ENCODE results near the gene TMEM115. TPM values are rescaled to one million over a fixed set of nuclear protein-coding genes. Genes with fewer than 3 reads are reported as not detected.

TMEM115 gene
- total RNA-seq, 3 donors from 2014 or later: 41.4 to 51.6 (median 41.4) TPM

GRCh38 chr3:50370594-50370993 is 11.3 kb upstream of the TMEM115 start:
- Histone ChIP-seq H3K4me3 (no peak overlapping the region), H3K36me3 (ENCODE audit: low read depth) (no peaks in the 10 kb centered on the region), H3K4me1 (ENCODE audit: low read depth) (peaks cover 7% of the 10 kb centered on the region), H3K9me3 (no peaks in the 10 kb centered on the region)
- intact Hi-C loops (cut with DNase I, micrococcal nuclease): no loop called here
- no peak for TF ChIP-seq CTCF (IDR thresholded peaks at IDR 0.05)
- DNase-seq (no peak), ATAC-seq (no peak)

- DNase-seq: no peak
- ATAC-seq: no peak
- H3K4me1 ChIP-seq (ENCODE audit: low read depth): peaks cover 10% of the 10 kb centered on the region
- no peak overlapping the region for H3K4me3 ChIP-seq
- TF ChIP-seq CTCF (IDR thresholded peaks at IDR 0.05): no peak
- peaks cover 3% of the 10 kb centered on the region for H3K36me3 ChIP-seq (ENCODE audit: low read depth)
- no peaks in the 10 kb centered on the region for H3K9me3 ChIP-seq
- intact Hi-C loops (cut with DNase I, micrococcal nuclease): loop anchor here in 1 of 2 donors (10.0 kb wide), 1 partner anchor 176 kb away; no protein-coding TSS in a partner anchor
These were observed 9.8 kb upstream of the TMEM115 start for GRCh38 chr3:50369012-50369670.

DNA sequence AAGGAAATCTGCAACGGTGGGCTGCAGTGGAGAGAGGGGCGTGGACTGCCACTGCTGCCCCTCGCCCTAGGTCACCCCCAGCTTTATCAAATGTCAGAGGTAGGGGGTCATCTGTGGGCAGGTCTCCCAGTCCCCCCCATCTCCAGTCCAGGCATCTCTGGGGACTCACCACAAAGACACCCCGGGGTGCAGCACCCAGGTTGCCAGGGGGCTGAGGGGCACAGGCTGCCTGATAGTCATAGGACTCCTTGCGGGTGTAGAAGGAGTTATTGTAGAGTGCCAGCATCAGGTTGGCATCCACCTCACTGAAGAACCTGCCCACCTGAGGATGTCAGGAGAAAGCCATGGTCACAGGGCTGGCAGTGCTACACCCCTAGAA is 6.5 kb upstream of the TMEM115 start:
- Histone ChIP-seq H3K36me3 (ENCODE audit: low read depth) (peaks cover 3% of the 10 kb centered on the region), H3K4me3 (no peak overlapping the region), H3K4me1 (ENCODE audit: low read depth) (peaks cover 8% of the 10 kb centered on the region), H3K9me3 (no peaks in the 10 kb centered on the region)
- ATAC-seq: no peak
- intact Hi-C loops (cut with DNase I, micrococcal nuclease): loop anchor here in 1 of 2 donors (10.0 kb wide), 1 partner anchor 179 kb away; no protein-coding TSS in a partner anchor
- no peak for TF ChIP-seq CTCF (IDR thresholded peaks at IDR 0.05)
- DNase-seq: no peak

DNA sequence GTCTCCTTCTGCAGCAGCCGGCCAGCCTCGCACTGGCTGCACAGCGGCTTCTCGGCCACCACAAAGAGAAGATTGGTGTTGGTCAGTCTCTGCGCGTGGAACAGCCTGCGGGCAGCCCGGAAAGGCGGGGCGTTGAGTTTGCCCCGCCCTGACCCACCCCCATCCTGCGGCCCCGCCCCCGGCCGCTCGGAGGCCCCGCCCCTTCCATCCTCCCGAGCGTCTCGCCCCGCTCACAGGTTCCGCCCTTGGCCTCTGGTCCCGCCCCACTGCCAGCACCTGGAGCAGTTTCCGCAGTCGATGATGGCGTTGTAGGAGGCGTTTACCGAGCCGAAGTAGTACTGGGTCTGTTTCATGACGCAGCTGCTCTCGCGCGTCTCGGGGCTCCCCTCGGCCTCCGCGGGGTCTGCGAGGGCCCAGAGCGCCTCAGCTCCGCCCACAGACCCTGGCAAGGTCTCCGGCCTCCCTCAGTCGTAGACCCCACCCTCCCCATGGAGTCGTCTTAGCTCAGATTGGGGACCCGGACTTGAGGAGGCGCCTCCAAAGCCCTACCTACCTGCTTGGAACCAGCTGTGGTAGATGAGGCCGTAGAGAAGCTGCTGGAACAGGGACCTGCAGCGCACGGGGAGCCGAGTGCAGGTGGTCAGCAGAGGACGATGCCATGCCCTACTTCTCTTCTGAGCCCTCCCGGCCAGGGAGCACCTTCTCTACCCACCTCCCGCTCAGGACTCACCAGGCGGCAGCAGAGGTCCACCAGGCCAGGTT is 5.9 kb upstream of the TMEM115 start:
- TF ChIP-seq CTCF (IDR thresholded peaks at IDR 0.05): no peak
- DNase-seq (peak; percentile 96 to 97 (median 96)), ATAC-seq (peak; percentile 97)
- peaks cover 3% of the 10 kb centered on the region for H3K36me3 ChIP-seq (ENCODE audit: low read depth)
- peaks cover 8% of the 10 kb centered on the region for H3K4me1 ChIP-seq (ENCODE audit: low read depth)
- intact Hi-C loops (cut with DNase I, micrococcal nuclease): loop anchor here in 1 of 2 donors (10.0 kb wide), 1 partner anchor 180 kb away; no protein-coding TSS in a partner anchor
- no peaks in the 10 kb centered on the region for H3K9me3 ChIP-seq
- H3K4me3 ChIP-seq: peak overlapping the region; percentile 20

DNA sequence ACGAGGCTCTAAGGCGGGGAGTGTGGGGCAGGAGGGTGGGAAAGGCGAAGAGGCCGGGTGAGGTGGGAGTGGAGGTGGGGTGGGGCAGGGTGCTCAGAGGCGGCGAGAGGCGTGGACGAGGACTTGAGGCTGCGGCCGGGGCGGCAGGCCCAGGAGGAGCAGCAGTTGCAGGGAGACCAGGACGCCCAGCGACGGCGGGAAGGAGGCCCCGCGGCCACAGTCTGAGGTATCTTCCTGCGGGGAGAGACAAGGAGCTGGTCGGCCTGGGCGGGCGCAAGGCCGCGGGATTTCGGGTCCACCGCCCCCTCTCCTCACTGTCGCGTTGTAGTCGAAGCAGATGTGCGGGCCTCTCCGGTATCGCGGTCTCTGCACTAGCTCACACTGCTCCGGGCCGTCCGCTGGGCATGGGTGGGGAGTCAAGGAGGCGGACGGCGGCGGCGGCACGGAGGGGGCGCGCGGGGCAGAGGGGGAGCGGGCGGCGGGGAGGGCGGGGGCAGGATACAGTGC is 5.3 kb upstream of the TMEM115 start:
- no peak for TF ChIP-seq CTCF (IDR thresholded peaks at IDR 0.05)

More for the DNA sequence above, 5.3 kb upstream of the TMEM115 start:
- Histone ChIP-seq H3K9me3 (no peaks in the 10 kb centered on the region), H3K36me3 (ENCODE audit: low read depth) (peaks cover 3% of the 10 kb centered on the region), H3K4me3 (peak overlapping the region; percentile 20), H3K4me1 (ENCODE audit: low read depth) (peaks cover 8% of the 10 kb centered on the region)
- peak in 2 of 3 donors; percentile 67 to 79 for DNase-seq
- intact Hi-C loops (cut with DNase I, micrococcal nuclease): loop anchor here in 1 of 2 donors (10.0 kb wide), 1 partner anchor 180 kb away; no protein-coding TSS in a partner anchor
- peak; percentile 31 for ATAC-seq

All from mucosa of descending colon (tissue), 3 donors.